ENCODE data around the gene ALDH1B1.

ALDH1B1 gene

GRCh38 chr9:38440516-38440915 is 48.0 kb downstream of the ALDH1B1 start:
- no peak for DNase-seq (ENCODE audit: low read depth in 2 of 2)

GRCh38 chr9:38441347-38442085 is 49.0 kb downstream of the ALDH1B1 start:
- DNase-seq (ENCODE audit: low read depth in 2 of 2) = no peak

DNA sequence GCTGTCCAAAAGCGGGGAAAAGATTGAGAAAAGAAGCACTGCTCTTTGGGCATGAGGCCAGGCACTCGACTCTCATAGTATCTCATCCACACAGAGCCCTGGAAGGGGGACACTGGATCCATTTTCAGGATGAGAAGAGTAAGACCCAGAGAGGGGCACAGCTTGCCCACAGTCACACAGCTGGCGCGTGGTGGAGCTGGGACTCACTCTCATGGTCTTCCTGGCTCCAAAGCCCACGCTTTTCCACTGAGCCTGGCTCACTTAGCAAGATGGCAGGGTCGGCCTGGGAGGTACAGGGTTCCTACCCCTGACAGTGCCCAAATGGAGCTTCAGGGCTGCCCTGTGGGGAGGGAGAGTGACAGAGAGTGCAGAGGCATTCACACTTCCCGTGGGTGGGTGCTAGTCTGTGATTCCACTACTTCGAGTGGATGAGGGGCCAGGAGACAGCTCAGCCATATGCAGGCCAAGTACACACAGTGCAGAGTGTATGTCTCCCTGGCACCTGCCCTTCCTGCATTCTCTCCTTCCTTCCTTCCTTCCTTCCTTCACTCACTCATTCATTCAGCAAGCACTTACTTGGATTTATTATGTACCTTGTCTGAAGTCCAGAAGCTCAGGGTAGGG is 50.1 kb downstream of the ALDH1B1 start:
- DNase-seq (ENCODE audit: low read depth in 2 of 2) = no peak

DNA sequence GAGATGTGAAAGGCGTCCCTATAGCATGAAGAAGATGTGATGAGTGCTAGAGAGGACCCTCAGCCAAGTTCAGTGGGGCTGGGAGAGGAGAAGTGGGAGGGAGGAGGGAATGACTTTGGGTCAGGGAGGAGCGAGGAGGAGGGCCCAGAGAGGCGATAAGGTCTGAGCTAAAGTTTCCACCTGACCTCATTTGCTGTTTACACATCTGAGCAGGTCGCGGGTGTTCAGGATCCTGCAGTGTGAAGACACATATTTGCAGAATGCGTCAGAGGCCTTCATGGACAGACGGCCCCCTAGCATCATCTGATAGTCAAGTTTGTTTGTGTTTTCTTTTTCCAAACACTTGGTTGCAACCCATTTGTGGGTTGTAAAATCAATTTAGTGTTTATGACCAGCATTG is 50.7 kb downstream of the ALDH1B1 start:
- DNase-seq (ENCODE audit: low read depth in 2 of 2) = no peak

GRCh38 chr9:38443597-38443996 is 51.1 kb downstream of the ALDH1B1 start:
- DNase-seq (ENCODE audit: low read depth in 2 of 2) = no peak

DNA sequence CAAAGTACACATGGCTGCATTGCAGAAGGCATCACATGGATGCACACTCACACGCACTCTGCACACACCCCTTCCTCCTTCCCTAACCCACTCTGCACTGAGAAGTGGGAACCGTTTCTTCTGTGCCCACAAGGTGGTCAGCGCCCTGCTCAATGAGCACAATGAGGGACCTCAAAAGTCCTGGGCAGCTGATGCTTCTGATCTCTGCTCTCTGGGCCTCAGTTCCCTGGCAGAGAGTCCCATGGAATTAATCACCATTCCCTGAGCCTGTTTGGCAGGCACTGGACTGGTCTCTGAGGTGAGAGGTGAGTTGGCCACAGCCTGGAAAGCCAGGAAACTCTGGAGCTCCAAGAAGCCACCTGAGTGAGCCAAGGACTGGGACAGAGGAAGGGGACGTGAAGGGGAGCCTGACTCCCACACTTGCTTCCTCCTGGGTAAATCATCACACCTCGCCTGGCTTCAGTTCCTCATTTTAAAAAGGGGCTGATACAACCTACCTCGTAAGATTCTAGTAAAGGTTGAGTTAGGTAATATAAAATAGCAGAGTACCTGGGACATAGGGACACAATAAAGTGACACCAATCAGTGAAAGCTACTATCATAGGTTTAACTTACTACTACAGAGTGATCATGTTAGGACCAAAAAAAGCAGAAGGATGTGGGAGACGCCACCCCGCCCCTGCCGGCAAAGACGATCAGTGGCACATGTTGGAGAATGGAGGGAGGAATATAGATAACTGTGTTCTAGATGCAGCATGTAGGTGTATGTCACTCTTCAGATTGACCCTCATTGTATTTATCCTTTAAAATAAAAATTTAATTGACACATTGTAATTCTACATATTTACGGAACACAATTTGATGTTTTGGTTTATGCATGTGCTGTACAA is 52.9 kb downstream of the ALDH1B1 start:
- no peak for DNase-seq (ENCODE audit: low read depth in 2 of 2)

GRCh38 chr9:38447703-38448102 is 55.2 kb downstream of the ALDH1B1 start:
- no peak for DNase-seq (ENCODE audit: low read depth in 2 of 2)
